ENCODE data around the gene KIF4A.

DNA sequence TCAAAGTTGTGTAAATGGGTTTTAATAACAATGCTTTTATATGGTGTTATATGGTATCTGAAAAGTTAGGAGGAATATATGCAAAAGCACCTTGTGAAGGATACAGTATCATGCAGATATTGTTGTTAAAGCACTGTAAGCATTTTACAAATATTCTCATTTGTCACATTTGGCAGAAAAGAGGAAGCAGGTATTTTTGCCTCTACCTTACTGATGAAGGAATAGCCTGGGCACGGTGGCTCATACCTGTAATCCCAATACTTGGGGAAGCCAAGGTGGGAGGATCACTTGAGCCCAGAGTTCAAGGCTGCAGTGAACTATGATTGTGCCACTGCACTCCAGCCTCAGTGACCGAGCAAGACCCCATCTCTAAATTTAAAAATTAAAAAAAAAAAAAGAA lies 121.0 kb downstream of the KIF4A start:
- TF ChIP-seq CEBPB (IDR thresholded peaks at IDR 0.05) (no peak), EGR1 (IDR thresholded peaks at IDR 0.05) (no peak), RAD21 (IDR thresholded peaks at IDR 0.05; ENCODE audit: low read depth) (no peak), REST (IDR thresholded peaks at IDR 0.05; ENCODE audit: low read depth) (no peak), YY1 (IDR thresholded peaks at IDR 0.05; ENCODE audit: low read depth) (no peak), EP300 (IDR thresholded peaks at IDR 0.05; ENCODE audit: borderline replicate concordance) (no peak), FOXM1 (IDR thresholded peaks at IDR 0.05; ENCODE audit: borderline replicate concordance, low read depth) (no peak), ZBTB7A (IDR thresholded peaks at IDR 0.05; ENCODE audit: low read depth) (no peak), TCF12 (IDR thresholded peaks at IDR 0.05; ENCODE audit: low read depth) (no peak), TEAD4 (IDR thresholded peaks at IDR 0.05) (no peak), TAF1 (IDR thresholded peaks at IDR 0.05; ENCODE audit: low read depth) (no peak), CREB1 (IDR thresholded peaks at IDR 0.05; ENCODE audit: low read depth) (no peak)
- TF ChIP-seq, protein P1, sequence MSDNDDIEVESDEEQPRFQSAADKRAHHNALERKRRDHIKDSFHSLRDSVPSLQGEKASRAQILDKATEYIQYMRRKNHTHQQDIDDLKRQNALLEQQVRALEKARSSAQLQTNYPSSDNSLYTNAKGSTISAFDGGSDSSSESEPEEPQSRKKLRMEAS (IDR thresholded peaks at IDR 0.05): no peak

All from Ishikawa (cell line).